ENCODE data around the gene SLC7A7.
A peak's percentile ranks its signal among the peaks of the same experiment; 100 is the strongest.

SLC7A7 gene

DNA sequence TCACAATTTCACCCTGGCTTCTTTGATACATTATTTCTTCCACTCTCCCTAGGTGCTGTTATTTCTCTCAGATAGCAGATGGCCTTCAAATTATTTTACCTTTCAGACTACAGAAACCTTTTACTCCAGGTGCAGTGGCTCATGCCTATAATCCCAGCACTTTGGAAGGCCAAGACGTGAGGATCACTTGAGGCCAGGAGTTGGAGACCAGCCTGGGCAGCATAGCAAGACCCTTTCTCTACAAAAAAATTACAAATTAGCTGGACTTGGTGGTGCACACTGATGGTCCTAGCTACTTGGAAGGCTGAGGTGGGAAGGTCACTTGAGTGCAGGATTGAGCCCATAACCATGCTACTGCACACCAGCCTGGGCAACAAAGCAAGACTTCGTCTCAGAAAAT is 23.1 kb downstream of the SLC7A7 start:
- Histone ChIP-seq H3K27ac (no peak overlapping the region), H3K36me3 (ENCODE audit: control insufficient read depth, insufficient read depth, low read length) (no peaks in the 10 kb centered on the region), H3K79me2 (peaks cover 14% of the 10 kb centered on the region), H3K4me3 (ENCODE audit: low read depth, low read length) (no peak overlapping the region), H3K9me3 (ENCODE audit: control insufficient read depth, low read length) (no peaks in the 10 kb centered on the region), H3K4me2 (ENCODE audit: low read length) (no peak overlapping the region), H3K27me3 (ENCODE audit: control insufficient read depth, insufficient read depth, low read length) (no peaks in the 10 kb centered on the region), H2AFZ (no peak overlapping the region), H3K9ac (no peak overlapping the region), H3K4me1 (peaks cover 7% of the 10 kb centered on the region)
- TF ChIP-seq, protein P1, sequence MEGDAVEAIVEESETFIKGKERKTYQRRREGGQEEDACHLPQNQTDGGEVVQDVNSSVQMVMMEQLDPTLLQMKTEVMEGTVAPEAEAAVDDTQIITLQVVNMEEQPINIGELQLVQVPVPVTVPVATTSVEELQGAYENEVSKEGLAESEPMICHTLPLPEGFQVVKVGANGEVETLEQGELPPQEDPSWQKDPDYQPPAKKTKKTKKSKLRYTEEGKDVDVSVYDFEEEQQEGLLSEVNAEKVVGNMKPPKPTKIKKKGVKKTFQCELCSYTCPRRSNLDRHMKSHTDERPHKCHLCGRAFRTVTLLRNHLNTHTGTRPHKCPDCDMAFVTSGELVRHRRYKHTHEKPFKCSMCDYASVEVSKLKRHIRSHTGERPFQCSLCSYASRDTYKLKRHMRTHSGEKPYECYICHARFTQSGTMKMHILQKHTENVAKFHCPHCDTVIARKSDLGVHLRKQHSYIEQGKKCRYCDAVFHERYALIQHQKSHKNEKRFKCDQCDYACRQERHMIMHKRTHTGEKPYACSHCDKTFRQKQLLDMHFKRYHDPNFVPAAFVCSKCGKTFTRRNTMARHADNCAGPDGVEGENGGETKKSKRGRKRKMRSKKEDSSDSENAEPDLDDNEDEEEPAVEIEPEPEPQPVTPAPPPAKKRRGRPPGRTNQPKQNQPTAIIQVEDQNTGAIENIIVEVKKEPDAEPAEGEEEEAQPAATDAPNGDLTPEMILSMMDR (IDR thresholded peaks at IDR 0.05): no peak

DNA sequence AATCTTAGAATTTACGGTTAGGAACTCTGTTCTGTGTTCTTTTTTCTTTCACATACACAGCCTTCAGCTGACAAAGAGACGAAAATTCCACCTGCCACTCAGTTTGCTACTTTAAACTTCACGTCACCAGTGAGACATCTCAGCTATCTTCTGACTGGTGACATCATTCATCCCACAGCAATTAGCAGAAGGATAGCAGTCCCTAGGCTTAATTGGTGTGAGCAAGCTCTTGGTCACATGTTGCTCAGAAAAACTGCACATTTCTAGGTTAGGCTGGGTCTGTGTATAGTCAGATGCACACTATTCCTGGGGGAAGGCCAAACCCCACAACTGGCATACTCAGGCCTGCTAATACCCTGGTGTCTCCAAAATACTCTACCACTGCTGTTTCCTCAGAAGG is 23.9 kb downstream of the SLC7A7 start:
- H3K4me2 ChIP-seq (ENCODE audit: low read length): no peak overlapping the region
- H3K27ac ChIP-seq: peak overlapping the region; percentile 32
- H3K4me1 ChIP-seq: no peaks in the 10 kb centered on the region
- H3K27me3 ChIP-seq (ENCODE audit: control insufficient read depth, insufficient read depth, low read length): no peaks in the 10 kb centered on the region
- peak overlapping the region; percentile 22 for H2AFZ ChIP-seq
- peaks cover 15% of the 10 kb centered on the region for H3K79me2 ChIP-seq
- H3K4me3 ChIP-seq (ENCODE audit: low read depth, low read length): no peak overlapping the region
- no peaks in the 10 kb centered on the region for H3K9me3 ChIP-seq (ENCODE audit: control insufficient read depth, low read length)
- no peaks in the 10 kb centered on the region for H3K36me3 ChIP-seq (ENCODE audit: control insufficient read depth, insufficient read depth, low read length)
- no peak overlapping the region for H3K9ac ChIP-seq
- TF ChIP-seq, protein P1 (IDR thresholded peaks at IDR 0.05): no peak

DNA sequence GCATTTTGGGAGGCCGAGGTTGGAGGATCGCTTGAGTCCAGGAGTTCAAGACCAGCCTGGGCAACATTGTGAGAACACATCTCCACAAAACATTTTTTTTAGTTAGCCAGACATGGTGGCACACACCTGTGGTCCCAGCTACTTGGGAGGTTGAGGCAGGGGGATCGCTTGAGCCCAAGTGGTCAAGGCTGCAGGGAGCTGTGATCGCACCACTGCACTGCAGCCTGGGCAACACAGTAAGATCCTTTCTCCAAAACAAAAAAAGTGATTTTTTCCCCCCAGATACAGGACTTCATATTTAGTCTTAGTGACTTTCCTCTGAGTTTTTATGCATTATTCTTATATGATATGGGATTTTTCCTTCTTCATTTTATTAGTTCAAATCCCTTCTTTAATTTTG is 28.6 kb downstream of the SLC7A7 start:
- Histone ChIP-seq H3K36me3 (ENCODE audit: control insufficient read depth, insufficient read depth, low read length) (no peaks in the 10 kb centered on the region), H2AFZ (no peak overlapping the region), H3K4me1 (peaks cover 1% of the 10 kb centered on the region), H3K4me3 (ENCODE audit: low read depth, low read length) (no peak overlapping the region), H3K9ac (no peak overlapping the region), H3K27me3 (ENCODE audit: control insufficient read depth, insufficient read depth, low read length) (no peaks in the 10 kb centered on the region), H3K27ac (no peak overlapping the region), H3K4me2 (ENCODE audit: low read length) (no peak overlapping the region), H3K9me3 (ENCODE audit: control insufficient read depth, low read length) (no peaks in the 10 kb centered on the region), H3K79me2 (peaks cover 11% of the 10 kb centered on the region)
- TF ChIP-seq, protein P1 (IDR thresholded peaks at IDR 0.05): no peak

DNA sequence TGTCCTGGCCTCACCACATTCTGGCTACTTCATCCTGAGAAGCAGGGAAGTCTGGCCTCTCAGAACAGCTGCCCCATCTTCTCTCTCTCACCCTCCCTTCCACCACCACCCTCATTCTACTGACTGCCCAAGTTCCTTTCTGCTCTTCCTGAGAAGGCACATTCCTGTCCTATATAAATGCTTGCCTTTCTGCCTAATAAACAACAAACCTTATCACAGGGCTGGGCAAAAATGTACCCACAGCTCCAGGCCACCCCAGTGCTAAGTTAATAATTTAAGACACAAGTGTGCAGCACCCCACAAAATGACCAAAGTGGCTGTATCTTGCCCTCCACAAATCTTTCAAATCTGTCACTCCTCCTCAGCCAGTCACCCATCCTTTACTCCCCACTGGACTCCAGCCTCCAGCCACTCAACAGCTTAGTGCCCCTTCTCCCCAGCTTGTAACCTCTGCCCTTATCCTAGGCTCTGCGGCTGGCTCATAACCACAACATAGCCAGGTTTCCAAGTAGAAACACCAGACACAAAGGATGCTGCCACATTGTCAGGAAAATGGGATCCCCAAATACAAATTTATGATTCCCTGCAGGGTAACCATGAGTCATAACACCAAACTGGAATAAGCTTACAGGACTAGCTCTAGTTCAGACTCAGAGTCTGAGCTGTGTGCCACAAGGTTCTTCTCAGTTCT is 33.8 kb downstream of the SLC7A7 start:
- Histone ChIP-seq H3K36me3 (ENCODE audit: control insufficient read depth, insufficient read depth, low read length) (no peaks in the 10 kb centered on the region), H2AFZ (peak overlapping the region; percentile 80), H3K9me3 (ENCODE audit: control insufficient read depth, low read length) (no peaks in the 10 kb centered on the region), H3K27me3 (ENCODE audit: control insufficient read depth, insufficient read depth, low read length) (no peaks in the 10 kb centered on the region), H3K9ac (no peak overlapping the region), H3K4me2 (ENCODE audit: low read length) (peak overlapping the region; percentile 18), H3K4me1 (peaks cover 17% of the 10 kb centered on the region), H3K27ac (peak overlapping the region; percentile 66), H3K4me3 (ENCODE audit: low read depth, low read length) (no peak overlapping the region), H3K79me2 (peaks cover 3% of the 10 kb centered on the region)
- TF ChIP-seq, protein P1 (IDR thresholded peaks at IDR 0.05): no peak

DNA sequence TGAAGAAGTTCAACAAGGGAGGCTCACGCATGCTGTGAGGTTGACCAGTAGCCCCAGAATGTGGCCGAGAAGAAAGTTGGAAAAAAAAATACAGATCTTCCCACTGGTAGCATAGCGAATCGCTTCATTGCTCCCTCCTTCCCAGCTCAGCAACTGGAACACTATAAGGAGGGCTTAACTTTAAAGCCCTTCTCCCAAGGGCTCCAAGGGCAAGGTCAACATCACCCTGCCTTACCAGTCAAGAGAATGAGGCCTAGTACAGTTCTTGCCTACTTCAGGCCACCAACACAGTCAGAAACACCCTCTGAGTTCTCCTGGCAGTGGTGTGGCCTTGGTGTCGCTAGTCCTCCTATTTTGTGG is 34.3 kb downstream of the SLC7A7 start:
- peak overlapping the region; percentile 66 for H3K27ac ChIP-seq
- no peaks in the 10 kb centered on the region for H3K79me2 ChIP-seq
- H3K9me3 ChIP-seq (ENCODE audit: control insufficient read depth, low read length): no peaks in the 10 kb centered on the region
- no peak overlapping the region for H3K9ac ChIP-seq
- H3K4me3 ChIP-seq (ENCODE audit: low read depth, low read length): no peak overlapping the region
- H3K27me3 ChIP-seq (ENCODE audit: control insufficient read depth, insufficient read depth, low read length): no peaks in the 10 kb centered on the region
- peak overlapping the region; percentile 80 for H2AFZ ChIP-seq
- H3K4me2 ChIP-seq (ENCODE audit: low read length): peak overlapping the region; percentile 18
- no peaks in the 10 kb centered on the region for H3K36me3 ChIP-seq (ENCODE audit: control insufficient read depth, insufficient read depth, low read length)
- peaks cover 17% of the 10 kb centered on the region for H3K4me1 ChIP-seq
- TF ChIP-seq, protein P1 (IDR thresholded peaks at IDR 0.05): no peak

Data from parathyroid adenoma (tissue), 2 donors.